GM19023 (cell line): ENCODE measurements around the gene BAK1.

Experiments used
- ATAC-seq: cut with Tn5 transposase; IDR thresholded peaks from one replicate; pipeline ENCODE4 v1.9.1; 2021; ENCODE audit warnings: mild to moderate bottlenecking, moderate library complexity; ENCODE audit not compliant: unreplicated experiment

BAK1 gene

GRCh38 chr6:33579828-33580714 lies at the start of gene BAK1:
Gene BAK1, minus strand, starts transcription at chr6:33580276. Its CDS starts 2,672 bp downstream, at chr6:33577604.
- peak; percentile 95 for ATAC-seq

GRCh38 chr6:33628401-33628964 lies 48.4 kb upstream of the BAK1 start:
- no peak for ATAC-seq

- no peak for ATAC-seq
These were observed 47.8 kb upstream of the BAK1 start for GRCh38 chr6:33627876-33628275.

- no peak for ATAC-seq
These were observed 44.8 kb upstream of the BAK1 start for GRCh38 chr6:33624856-33625255.

GRCh38 chr6:33623895-33624381 lies 43.9 kb upstream of the BAK1 start:
- ATAC-seq, result no peak

GRCh38 chr6:33622456-33623431 lies 42.7 kb upstream of the BAK1 start:
- no peak for ATAC-seq

- peak; percentile 31 for ATAC-seq
These were observed 41.8 kb upstream of the BAK1 start for GRCh38 chr6:33621711-33622388.

- ATAC-seq, result peak; percentile 75
These were observed 41.0 kb upstream of the BAK1 start, which contains the start of gene ITPR3 for GRCh38 chr6:33620856-33621710. Gene ITPR3, plus strand, starts transcription at chr6:33621322. Its CDS starts 281 bp downstream, at chr6:33621603.

- no peak for ATAC-seq
These were observed 40.2 kb upstream of the BAK1 start for GRCh38 chr6:33620158-33620855.

- no peak for ATAC-seq
These were observed 39.2 kb upstream of the BAK1 start for GRCh38 chr6:33619166-33619840.

- ATAC-seq, result no peak
These were observed 36.8 kb upstream of the BAK1 start for GRCh38 chr6:33616913-33617312.

- no peak for ATAC-seq
These were observed 36.0 kb upstream of the BAK1 start for GRCh38 chr6:33616113-33616512.

- ATAC-seq, result no peak
These were observed 33.7 kb upstream of the BAK1 start for GRCh38 chr6:33613795-33614168.

GRCh38 chr6:33613146-33613794 lies 33.2 kb upstream of the BAK1 start:
- ATAC-seq, result no peak

- no peak for ATAC-seq
These were observed 31.0 kb upstream of the BAK1 start for GRCh38 chr6:33610779-33611732.

GRCh38 chr6:33610067-33610466 lies 30.0 kb upstream of the BAK1 start:
- ATAC-seq, result no peak

- ATAC-seq, result no peak
These were observed 29.5 kb upstream of the BAK1 start for GRCh38 chr6:33609528-33609927.
